NCI-H524 (cell line): Measurements from ENCODE around the gene HDHD5.

Experiments used
- DNase-seq, 2 experiments: peaks; one replicate each; lab custom pipeline; 2025; lab: John Stamatoyannopoulos, UW

HDHD5 gene

GRCh38 chr22:17158568-17159503, at the start of gene HDHD5:
TSS of gene HDHD5 (minus strand) at chr22:17159277. CDS start at chr22:17159251, 26 bp downstream.
- peak; percentile 58 to 92 for DNase-seq

DNA sequence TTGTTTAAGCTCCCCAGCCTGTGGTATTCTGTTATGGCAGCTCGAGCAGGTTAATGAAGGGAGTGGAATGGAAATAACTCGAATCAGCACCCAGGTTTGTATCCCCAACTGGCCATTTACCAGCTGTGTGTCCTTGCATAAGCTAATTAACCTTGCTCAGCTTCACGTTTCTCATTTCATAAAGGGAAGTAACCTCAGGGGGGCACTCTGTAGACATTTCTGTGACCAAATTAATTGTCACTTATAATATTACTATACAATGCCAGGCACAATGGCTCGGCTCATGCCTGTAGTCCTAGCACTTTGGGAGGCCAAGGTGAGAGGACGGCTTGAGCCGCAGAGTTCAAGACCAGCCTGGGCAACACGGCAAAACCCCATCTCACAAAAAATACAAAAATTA, 46.4 kb upstream of the HDHD5 start:
- peak; percentile 16 to 81 for DNase-seq

DNA sequence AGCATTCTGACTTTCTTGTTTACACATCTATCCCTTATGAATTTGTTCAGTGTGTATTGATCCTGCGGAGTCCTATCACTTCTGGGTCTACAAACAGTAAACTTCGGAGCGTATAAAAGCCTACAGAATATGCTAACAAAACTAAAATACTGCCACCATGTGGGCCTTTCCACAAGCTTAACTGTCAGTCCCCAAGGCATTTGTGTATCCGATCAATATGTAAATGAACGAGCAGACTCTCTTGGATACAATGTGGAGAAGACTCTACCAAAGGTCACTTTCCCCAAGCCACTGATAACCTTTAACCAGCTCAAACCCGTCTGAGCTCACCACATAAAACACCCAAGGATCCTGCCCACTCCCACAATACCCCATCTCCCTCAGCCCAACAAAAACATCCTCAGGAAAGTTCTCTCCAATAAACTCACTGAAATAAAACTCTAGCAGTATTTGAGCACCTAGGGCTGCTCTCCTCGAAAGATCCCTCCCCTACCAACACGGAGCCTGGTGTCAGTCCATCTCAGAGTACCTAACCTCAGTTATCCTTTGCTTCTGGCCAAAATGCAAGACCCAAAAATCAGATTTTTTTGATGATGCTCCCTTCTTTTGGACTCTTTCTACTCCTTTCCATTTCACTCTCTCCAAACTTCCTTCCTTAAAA, 42.3 kb upstream of the HDHD5 start:
- DNase-seq, result peak in 1 of 2 experiments; percentile 41

- DNase-seq, result peak; percentile 74 to 90
These were observed 40.1 kb upstream of the HDHD5 start for GRCh38 chr22:17199003-17199731.

- DNase-seq, result peak in 1 of 2 experiments; percentile 63
These were observed 39.3 kb upstream of the HDHD5 start for GRCh38 chr22:17198170-17199002.

DNA sequence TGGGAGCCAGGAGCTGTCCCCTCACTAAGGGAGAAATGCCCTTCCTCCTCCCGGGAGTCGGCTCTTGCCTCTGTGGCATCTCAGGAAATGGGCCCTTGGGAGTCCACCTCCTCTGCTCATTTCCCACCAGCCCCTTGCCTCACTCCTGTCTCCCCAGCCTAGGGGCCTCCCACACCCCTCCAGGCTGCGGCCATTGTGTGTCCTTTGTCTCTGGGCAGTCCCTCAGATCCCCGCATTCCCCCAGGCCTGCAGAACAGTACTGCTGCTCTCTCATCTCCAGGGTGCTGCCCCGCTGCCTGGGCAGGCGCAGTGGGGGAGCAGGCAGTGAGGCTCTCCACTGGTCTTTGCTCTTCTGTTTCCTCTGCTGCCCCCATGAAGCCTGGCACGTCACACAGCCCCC, 35.1 kb upstream of the HDHD5 start:
- DNase-seq, result no peak

- no peak for DNase-seq
These were observed 33.1 kb upstream of the HDHD5 start for GRCh38 chr22:17192186-17192585.

DNA sequence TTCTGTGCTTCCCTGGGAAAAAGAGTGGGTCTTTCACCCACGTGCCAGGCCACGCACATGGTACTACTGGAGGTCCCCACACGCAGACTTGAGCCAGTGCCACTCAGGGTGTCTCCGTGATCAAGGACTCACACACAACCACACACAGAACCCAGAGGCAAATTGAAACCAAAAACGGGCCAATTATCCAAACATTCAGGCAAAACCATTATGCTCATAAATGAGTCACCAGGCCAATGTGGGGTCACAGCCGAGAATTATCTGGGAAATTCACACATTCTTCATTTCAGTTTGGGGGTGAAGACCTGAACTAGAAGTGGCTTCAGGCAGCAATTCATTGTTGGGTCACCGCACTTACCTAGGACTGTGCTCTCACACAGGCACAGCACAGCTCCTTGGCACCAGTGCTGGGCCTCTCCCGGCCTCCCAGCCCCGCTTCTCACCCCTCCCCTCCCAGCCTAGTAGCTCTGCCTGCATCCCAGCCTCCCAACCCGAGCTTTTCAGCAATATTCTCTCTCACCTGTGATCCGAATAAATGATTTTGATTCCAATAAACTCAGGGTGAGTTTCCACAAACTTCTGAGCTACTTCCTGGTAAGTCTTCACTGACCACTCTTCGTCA, 32.2 kb upstream of the HDHD5 start:
- DNase-seq, result no peak

GRCh38 chr22:17190702-17191101, 31.6 kb upstream of the HDHD5 start:
- no peak for DNase-seq

- no peak for DNase-seq
These were observed 17.6 kb upstream of the HDHD5 start for GRCh38 chr22:17176715-17177114.

DNA sequence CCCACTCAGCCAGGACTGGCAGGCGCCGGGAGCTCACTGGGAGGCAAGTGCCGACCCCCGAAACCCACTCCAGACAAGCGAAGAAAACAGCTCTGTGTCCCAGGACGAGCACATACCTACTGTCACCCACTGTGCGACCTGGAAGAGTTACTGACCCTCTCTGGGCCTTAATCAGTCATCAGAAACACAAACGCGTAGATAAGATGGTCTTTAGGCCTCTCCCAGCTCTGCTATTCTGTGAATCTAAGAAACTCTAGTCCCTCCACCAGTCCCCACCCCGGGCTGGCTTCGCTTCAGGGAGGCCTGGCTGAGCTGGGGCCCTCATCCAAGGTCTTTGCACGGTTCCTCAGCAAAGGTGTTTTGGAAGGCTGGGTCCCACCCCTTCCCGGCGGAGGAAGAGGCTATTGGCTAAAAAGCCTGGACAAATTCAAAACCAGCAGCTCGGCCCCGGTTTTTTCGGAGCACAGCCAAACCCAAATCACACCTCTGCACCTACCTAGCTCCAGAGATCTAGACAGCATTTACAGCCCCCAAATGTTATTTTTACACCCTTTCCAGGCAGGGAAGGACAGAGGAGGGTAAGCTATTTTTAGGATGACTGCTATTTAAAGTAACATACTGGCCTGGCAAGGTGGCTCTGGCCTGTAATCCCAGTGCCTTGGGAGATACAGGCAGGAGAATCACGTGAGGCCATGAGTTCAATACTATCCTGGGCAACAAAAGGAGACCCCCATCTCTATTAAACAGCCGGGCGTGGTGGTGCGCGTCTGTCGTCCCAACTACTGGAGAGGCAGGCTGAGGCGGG, 13.2 kb upstream of the HDHD5 start:
- DNase-seq, result no peak

GRCh38 chr22:17171153-17172028, 12.3 kb upstream of the HDHD5 start:
- DNase-seq, result peak; percentile 79 to 87

GRCh38 chr22:17167486-17167885, 8.4 kb upstream of the HDHD5 start:
- DNase-seq, result no peak

DNA sequence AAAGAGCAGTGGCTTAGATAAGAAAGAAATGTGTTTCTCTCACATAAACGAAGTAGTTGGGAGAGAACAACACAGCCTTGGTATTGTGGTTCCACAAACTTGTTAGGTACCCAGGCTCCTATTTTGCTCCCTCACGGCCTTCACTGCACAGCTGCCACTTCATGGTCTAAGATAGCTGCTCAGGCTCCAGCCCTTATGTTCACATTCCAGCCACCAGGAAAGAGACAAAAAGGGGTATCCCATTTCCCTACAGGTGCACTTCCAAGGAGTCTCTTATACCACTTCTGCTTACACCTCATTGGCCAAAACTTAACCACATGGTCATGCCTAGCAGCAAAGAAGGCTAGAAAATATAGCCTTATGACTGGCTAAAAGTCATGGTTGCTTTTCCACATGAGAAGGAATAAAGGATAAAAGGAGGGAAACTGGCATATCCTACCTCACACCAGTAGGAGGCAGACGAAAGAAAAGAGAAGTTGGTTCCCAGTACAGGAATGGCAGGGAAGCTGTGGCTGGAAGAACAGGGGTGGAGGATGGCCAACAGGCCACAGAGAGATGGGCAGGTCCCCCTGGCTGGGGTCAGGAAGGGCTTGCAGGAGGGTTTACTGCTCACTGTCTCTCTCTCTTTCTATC, 5.4 kb upstream of the HDHD5 start:
- DNase-seq, result no peak

DNA sequence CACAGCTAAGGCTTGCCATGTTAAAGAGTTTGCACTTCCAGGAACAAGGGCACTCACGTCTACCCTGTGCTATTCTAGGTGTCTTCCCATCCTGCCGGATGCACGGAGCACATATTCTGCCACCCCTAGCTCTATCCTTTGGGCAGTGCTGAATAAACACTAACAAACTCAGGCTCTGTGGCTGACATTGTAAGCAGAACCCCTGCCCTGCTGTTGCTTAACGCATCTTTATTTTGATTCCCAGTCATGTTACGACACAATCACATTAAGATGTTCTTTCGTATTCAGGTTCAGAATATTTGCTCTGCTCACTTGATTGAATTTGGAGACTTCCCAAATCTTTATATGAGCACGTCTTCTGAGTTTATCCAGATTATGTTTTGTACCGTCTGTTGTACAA, 3.7 kb upstream of the HDHD5 start:
- no peak for DNase-seq

DNA sequence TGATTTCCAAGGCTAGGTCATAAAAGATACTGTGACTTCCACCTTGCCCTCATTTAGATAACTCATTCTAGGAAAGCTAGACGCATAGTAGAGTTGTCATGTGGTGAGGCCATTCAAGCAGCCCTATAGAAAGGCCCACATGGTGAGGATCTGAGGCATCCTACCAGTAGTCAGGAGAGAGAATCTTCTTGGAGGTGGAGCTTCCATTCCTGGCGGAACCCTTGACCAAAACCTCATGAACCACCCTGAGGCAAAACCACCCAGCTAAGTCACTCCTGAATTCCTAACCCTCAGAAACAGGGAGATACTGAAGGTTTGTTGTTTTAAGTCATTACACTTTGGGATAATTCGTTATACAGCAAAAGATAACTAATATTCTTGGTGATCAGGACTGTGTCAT, 2.9 kb upstream of the HDHD5 start:
- no peak for DNase-seq

DNA sequence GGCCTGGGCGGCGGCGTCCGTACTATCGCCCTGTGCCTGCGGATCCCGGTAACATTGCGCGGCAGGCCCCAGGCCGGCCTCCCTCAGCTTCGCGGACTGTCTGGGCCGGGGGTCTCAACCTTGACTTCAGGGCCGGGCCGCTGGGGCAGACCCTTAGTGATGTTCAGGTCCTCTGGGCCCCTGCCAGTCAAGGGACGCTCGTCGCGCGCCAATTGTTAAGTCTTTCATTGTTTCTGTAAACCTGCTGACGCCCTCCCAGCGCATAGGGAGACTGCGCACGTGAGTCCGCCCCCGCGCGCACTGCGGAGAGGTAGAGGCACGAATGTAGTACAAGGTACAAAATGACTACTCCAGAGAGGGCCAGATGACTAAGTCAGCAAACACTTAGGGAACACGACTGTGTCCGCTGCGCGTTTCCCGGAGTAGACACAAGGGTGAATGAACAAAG, 451 bp upstream of the HDHD5 start:
- DNase-seq, result peak; percentile 35 to 46

GRCh38 chr22:17158176-17158567, 905 bp downstream of the HDHD5 start:
- no peak for DNase-seq

GRCh38 chr22:17157714-17158113, 1.4 kb downstream of the HDHD5 start:
- DNase-seq, result no peak
